HEK293 (cell line): Measurements from ENCODE around the gene PLEKHG4B.
A peak's percentile ranks its signal among the peaks of the same experiment; 100 is the strongest.

Source experiments
- FEZF1 ChIP-seq: fragments of 450-650 bp; formaldehyde crosslinking; IDR thresholded peaks from 2 replicates; pipeline ENCODE4 v1.5.1; 2016; ENCODE audit warnings: missing biosample characterization, missing genetic modification characterization
- GLIS1 ChIP-seq: fragments of 450-650 bp; formaldehyde crosslinking; IDR thresholded peaks from 2 replicates; pipeline ENCODE4 v1.5.1; 2016; ENCODE audit warnings: missing biosample characterization, missing genetic modification characterization
- GLIS2 ChIP-seq: fragments of 450-650 bp; formaldehyde crosslinking; IDR thresholded peaks from 2 replicates; pipeline ENCODE4 v1.5.1; 2016; ENCODE audit warnings: missing biosample characterization, missing genetic modification characterization
- INSM2 ChIP-seq: fragments of 450-650 bp; formaldehyde crosslinking; IDR thresholded peaks from 2 replicates; pipeline ENCODE4 v1.5.1; 2016; ENCODE audit warnings: missing biosample characterization, missing genetic modification characterization
- KLF1 ChIP-seq: fragments of 450-650 bp; formaldehyde crosslinking; IDR thresholded peaks from 2 replicates; pipeline ENCODE4 v1.5.1; 2016; ENCODE audit warnings: missing biosample characterization, missing genetic modification characterization
- KLF8 ChIP-seq: fragments of 450-650 bp; formaldehyde crosslinking; IDR thresholded peaks from 2 replicates; pipeline ENCODE4 v1.5.1; 2016; ENCODE audit warnings: missing biosample characterization, missing genetic modification characterization
- KLF9 ChIP-seq: fragments of 450-650 bp; formaldehyde crosslinking; IDR thresholded peaks from 2 replicates; pipeline ENCODE4 v1.5.1; 2016; ENCODE audit warnings: missing biosample characterization, missing genetic modification characterization, low read depth
- MEIS1 ChIP-seq: sonication (generic); formaldehyde crosslinking; IDR thresholded peaks from 2 replicates; pipeline ENCODE4 v1.8.1; 2022; ENCODE audit warnings: missing genetic modification reagents, mild to moderate bottlenecking, borderline replicate concordance
- SP2 ChIP-seq: fragments of 450-650 bp; formaldehyde crosslinking; IDR thresholded peaks from 2 replicates; pipeline ENCODE4 v1.5.1; 2016; ENCODE audit warnings: missing biosample characterization, missing genetic modification characterization
- SP3 ChIP-seq: fragments of 450-650 bp; formaldehyde crosslinking; IDR thresholded peaks from 2 replicates; pipeline ENCODE4 v1.5.1; 2016; ENCODE audit warnings: missing biosample characterization, missing genetic modification characterization
- ZBTB10 ChIP-seq: fragments of 450-650 bp; formaldehyde crosslinking; IDR thresholded peaks from 2 replicates; pipeline ENCODE4 v1.5.1; 2016; ENCODE audit warnings: missing biosample characterization, missing genetic modification characterization
- ZBTB20 ChIP-seq: fragments of 450-650 bp; formaldehyde crosslinking; IDR thresholded peaks from 2 replicates; pipeline ENCODE4 v1.5.1; 2016; ENCODE audit warnings: missing biosample characterization, missing genetic modification characterization
- ZBTB8A ChIP-seq: fragments of 450-650 bp; formaldehyde crosslinking; IDR thresholded peaks from 2 replicates; pipeline ENCODE4 v1.5.1; 2016; ENCODE audit warnings: missing biosample characterization, missing genetic modification characterization
- ZNF221 ChIP-seq: fragments of 450-650 bp; formaldehyde crosslinking; IDR thresholded peaks from 2 replicates; pipeline ENCODE4 v1.5.1; 2017; ENCODE audit warnings: missing biosample characterization, missing genetic modification characterization, borderline replicate concordance
- ZNF350 ChIP-seq: fragments of 450-650 bp; formaldehyde crosslinking; IDR thresholded peaks from 2 replicates; pipeline ENCODE4 v1.5.0; 2017; ENCODE audit warnings: missing biosample characterization, mild to moderate bottlenecking, missing genetic modification characterization
- ZNF521 ChIP-seq: fragments of 450-650 bp; formaldehyde crosslinking; IDR thresholded peaks from 2 replicates; pipeline ENCODE4 v1.5.1; 2017; ENCODE audit warnings: missing biosample characterization, mild to moderate bottlenecking, missing genetic modification characterization
- ZNF777 ChIP-seq: fragments of 450-650 bp; formaldehyde crosslinking; IDR thresholded peaks from 2 replicates; pipeline ENCODE4 v1.5.1; 2017; ENCODE audit warnings: missing biosample characterization, missing genetic modification characterization, borderline replicate concordance
- ZNF837 ChIP-seq: fragments of 450-650 bp; formaldehyde crosslinking; IDR thresholded peaks from 2 replicates; pipeline ENCODE4 v1.5.1; 2016; ENCODE audit warnings: missing biosample characterization, missing genetic modification characterization
- ZNF843 ChIP-seq: fragments of 450-650 bp; formaldehyde crosslinking; IDR thresholded peaks from 2 replicates; pipeline ENCODE4 v1.5.1; 2016; ENCODE audit warnings: missing biosample characterization, missing genetic modification characterization
- ZXDB ChIP-seq: fragments of 450-650 bp; formaldehyde crosslinking; IDR thresholded peaks from 2 replicates; pipeline ENCODE4 v1.5.1; 2016; ENCODE audit warnings: missing biosample characterization, missing genetic modification characterization
- TF ChIP-seq, protein P1 (sequence below): fragments of 450-650 bp; formaldehyde crosslinking; IDR thresholded peaks from 2 replicates; pipeline ENCODE4 v1.5.1; 2017; ENCODE audit warnings: missing biosample characterization, missing genetic modification characterization
- TF ChIP-seq, protein P2 (sequence below): fragments of 450-650 bp; formaldehyde crosslinking; IDR thresholded peaks from 2 replicates; pipeline ENCODE4 v1.5.1; 2016; ENCODE audit warnings: missing biosample characterization, missing genetic modification characterization
- TF ChIP-seq, protein P3 (sequence below): fragments of 450-650 bp; formaldehyde crosslinking; IDR thresholded peaks from 2 replicates; pipeline ENCODE4 v1.5.1; 2016; ENCODE audit warnings: missing biosample characterization, missing genetic modification characterization
- TF ChIP-seq, protein P4 (sequence below): fragments of 450-650 bp; formaldehyde crosslinking; IDR thresholded peaks from 2 replicates; pipeline ENCODE4 v1.5.1; 2016; ENCODE audit warnings: missing biosample characterization, missing genetic modification characterization
- TF ChIP-seq, protein P5 (sequence below): fragments of 450-650 bp; formaldehyde crosslinking; optimal IDR thresholded peaks from 2 replicates; pipeline ENCODE3; 2016; ENCODE audit warnings: missing biosample characterization, mild to moderate bottlenecking, missing genetic modification characterization

Gene PLEKHG4B

GRCh38 chr5:53381-54174 lies 38.4 kb upstream of the PLEKHG4B start (continued):
- TF ChIP-seq ZNF777 (peak; percentile 44; the same call in 1 of the 2 replicates), ZBTB8A (peak; percentile 32; the same call in 1 of the 2 replicates), ZNF221 (no peak), MEIS1 (CRISPR knock-in tag) (no peak), ZXDB (0 out of 2 replicates have a peak, but pooled peaks have one; percentile 16), FEZF1 (tag by site-specific recombination) (no peak), ZNF521 (tag by site-specific recombination) (no peak), KLF8 (peak; percentile 39; the same call in 1 of the 2 replicates), INSM2 (tag by site-specific recombination) (no peak), GLIS2 (tag by site-specific recombination) (peak; percentile 91), SP2 (peak; percentile 76), ZNF843 (tag by site-specific recombination) (no peak), SP3 (tag by site-specific recombination) (peak; percentile 86), KLF1 (tag by site-specific recombination) (peak; percentile 68), ZBTB10 (tag by site-specific recombination) (peak; percentile 65; the same call in 1 of the 2 replicates), KLF9 (tag by site-specific recombination) (peak; percentile 81), ZNF837 (no peak), GLIS1 (tag by site-specific recombination) (peak; percentile 67), ZNF350 (no peak), ZBTB20 (tag by site-specific recombination) (peak; percentile 91)
- TF ChIP-seq, protein P1, sequence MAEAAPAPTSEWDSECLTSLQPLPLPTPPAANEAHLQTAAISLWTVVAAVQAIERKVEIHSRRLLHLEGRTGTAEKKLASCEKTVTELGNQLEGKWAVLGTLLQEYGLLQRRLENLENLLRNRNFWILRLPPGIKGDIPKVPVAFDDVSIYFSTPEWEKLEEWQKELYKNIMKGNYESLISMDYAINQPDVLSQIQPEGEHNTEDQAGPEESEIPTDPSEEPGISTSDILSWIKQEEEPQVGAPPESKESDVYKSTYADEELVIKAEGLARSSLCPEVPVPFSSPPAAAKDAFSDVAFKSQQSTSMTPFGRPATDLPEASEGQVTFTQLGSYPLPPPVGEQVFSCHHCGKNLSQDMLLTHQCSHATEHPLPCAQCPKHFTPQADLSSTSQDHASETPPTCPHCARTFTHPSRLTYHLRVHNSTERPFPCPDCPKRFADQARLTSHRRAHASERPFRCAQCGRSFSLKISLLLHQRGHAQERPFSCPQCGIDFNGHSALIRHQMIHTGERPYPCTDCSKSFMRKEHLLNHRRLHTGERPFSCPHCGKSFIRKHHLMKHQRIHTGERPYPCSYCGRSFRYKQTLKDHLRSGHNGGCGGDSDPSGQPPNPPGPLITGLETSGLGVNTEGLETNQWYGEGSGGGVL (tag by site-specific recombination) = peak; percentile 67
- TF ChIP-seq, protein P2, sequence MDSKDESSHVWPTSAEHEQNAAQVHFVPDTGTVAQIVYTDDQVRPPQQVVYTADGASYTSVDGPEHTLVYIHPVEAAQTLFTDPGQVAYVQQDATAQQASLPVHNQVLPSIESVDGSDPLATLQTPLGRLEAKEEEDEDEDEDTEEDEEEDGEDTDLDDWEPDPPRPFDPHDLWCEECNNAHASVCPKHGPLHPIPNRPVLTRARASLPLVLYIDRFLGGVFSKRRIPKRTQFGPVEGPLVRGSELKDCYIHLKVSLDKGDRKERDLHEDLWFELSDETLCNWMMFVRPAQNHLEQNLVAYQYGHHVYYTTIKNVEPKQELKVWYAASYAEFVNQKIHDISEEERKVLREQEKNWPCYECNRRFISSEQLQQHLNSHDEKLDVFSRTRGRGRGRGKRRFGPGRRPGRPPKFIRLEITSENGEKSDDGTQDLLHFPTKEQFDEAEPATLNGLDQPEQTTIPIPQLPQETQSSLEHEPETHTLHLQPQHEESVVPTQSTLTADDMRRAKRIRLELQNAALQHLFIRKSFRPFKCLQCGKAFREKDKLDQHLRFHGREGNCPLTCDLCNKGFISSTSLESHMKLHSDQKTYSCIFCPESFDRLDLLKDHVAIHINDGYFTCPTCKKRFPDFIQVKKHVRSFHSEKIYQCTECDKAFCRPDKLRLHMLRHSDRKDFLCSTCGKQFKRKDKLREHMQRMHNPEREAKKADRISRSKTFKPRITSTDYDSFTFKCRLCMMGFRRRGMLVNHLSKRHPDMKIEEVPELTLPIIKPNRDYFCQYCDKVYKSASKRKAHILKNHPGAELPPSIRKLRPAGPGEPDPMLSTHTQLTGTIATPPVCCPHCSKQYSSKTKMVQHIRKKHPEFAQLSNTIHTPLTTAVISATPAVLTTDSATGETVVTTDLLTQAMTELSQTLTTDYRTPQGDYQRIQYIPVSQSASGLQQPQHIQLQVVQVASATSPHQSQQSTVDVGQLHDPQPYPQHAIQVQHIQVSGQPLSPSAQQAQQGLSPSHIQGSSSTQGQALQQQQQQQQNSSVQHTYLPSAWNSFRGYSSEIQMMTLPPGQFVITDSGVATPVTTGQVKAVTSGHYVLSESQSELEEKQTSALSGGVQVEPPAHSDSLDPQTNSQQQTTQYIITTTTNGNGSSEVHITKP = no peak; the same call in 1 of the 2 replicates
- TF ChIP-seq, protein P3, sequence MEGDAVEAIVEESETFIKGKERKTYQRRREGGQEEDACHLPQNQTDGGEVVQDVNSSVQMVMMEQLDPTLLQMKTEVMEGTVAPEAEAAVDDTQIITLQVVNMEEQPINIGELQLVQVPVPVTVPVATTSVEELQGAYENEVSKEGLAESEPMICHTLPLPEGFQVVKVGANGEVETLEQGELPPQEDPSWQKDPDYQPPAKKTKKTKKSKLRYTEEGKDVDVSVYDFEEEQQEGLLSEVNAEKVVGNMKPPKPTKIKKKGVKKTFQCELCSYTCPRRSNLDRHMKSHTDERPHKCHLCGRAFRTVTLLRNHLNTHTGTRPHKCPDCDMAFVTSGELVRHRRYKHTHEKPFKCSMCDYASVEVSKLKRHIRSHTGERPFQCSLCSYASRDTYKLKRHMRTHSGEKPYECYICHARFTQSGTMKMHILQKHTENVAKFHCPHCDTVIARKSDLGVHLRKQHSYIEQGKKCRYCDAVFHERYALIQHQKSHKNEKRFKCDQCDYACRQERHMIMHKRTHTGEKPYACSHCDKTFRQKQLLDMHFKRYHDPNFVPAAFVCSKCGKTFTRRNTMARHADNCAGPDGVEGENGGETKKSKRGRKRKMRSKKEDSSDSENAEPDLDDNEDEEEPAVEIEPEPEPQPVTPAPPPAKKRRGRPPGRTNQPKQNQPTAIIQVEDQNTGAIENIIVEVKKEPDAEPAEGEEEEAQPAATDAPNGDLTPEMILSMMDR = peak; percentile 74
- TF ChIP-seq, protein P4, sequence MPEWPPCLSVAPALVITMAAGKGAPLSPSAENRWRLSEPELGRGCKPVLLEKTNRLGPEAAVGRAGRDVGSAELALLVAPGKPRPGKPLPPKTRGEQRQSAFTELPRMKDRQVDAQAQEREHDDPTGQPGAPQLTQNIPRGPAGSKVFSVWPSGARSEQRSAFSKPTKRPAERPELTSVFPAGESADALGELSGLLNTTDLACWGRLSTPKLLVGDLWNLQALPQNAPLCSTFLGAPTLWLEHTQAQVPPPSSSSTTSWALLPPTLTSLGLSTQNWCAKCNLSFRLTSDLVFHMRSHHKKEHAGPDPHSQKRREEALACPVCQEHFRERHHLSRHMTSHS (tag by site-specific recombination) = no peak
- TF ChIP-seq, protein P5, sequence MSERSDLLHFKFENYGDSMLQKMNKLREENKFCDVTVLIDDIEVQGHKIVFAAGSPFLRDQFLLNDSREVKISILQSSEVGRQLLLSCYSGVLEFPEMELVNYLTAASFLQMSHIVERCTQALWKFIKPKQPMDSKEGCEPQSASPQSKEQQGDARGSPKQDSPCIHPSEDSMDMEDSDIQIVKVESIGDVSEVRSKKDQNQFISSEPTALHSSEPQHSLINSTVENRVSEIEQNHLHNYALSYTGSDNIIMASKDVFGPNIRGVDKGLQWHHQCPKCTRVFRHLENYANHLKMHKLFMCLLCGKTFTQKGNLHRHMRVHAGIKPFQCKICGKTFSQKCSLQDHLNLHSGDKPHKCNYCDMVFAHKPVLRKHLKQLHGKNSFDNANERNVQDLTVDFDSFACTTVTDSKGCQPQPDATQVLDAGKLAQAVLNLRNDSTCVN (tag by site-specific recombination) = peak; percentile 65
